Mesenchymal stem cell (in vitro differentiated cells and primary cell): ENCODE measurements around the gene RAP1B.

ENCODE experiments used
- DNase-seq: peaks from one replicate; pipeline ENCODE4 v3.0.0-alpha.2; 2013
- H2AFZ ChIP-seq: one replicate; pipeline ENCODE4 v1.6.1; 2013; ENCODE audit warnings: low read depth, mild to moderate bottlenecking, control low read depth, inconsistent platforms, low read length, moderate library complexity
- H2AK5ac ChIP-seq: 2 replicates; pipeline ENCODE4 v1.6.1; 2013; ENCODE audit warnings: low read length, moderate library complexity, mild to moderate bottlenecking, inconsistent platforms; ENCODE audit not compliant: severe bottlenecking
- H2BK120ac ChIP-seq: one replicate; pipeline ENCODE4 v1.6.1; 2013; ENCODE audit warnings: low read depth, mild to moderate bottlenecking, inconsistent platforms, low read length, moderate library complexity
- H2BK12ac ChIP-seq, 2 experiments: one replicate each; pipeline ENCODE4 v1.6.1; 2013; ENCODE audit warnings: inconsistent platforms in 2 of 2, low read length in 2 of 2, mild to moderate bottlenecking in 2 of 2, moderate library complexity in 2 of 2, control low read depth in 1 of 2
- H2BK15ac ChIP-seq: one replicate; pipeline ENCODE4 v1.6.1; 2013; ENCODE audit warnings: mild to moderate bottlenecking, low read depth, inconsistent platforms; ENCODE audit not compliant: poor library complexity, severe bottlenecking
- H2BK5ac ChIP-seq: 2 replicates; pipeline ENCODE4 v1.6.1; 2013; ENCODE audit warnings: low read depth, mild to moderate bottlenecking, low read length, control low read depth, inconsistent platforms; ENCODE audit not compliant: poor library complexity, severe bottlenecking
- H3K14ac ChIP-seq, 2 experiments: one replicate each; pipeline ENCODE4 v1.6.1; 2013; ENCODE audit warnings: inconsistent platforms in 2 of 2, low read length in 2 of 2, control low read depth in 1 of 2, mild to moderate bottlenecking in 1 of 2, moderate library complexity in 1 of 2
- H3K18ac ChIP-seq, 2 experiments: one replicate each; pipeline ENCODE4 v1.6.1; 2013; ENCODE audit warnings: inconsistent platforms in 2 of 2, low read length in 2 of 2, control low read depth in 1 of 2, low read depth in 1 of 2, mild to moderate bottlenecking in 1 of 2
- H3K23ac ChIP-seq, 2 experiments: one replicate each; pipeline ENCODE4 v1.6.1; 2013; ENCODE audit warnings: inconsistent platforms in 2 of 2, low read length in 2 of 2, mild to moderate bottlenecking in 2 of 2, moderate library complexity in 2 of 2, control low read depth in 1 of 2
- H3K27ac ChIP-seq: 2 replicates; pipeline ENCODE4 v1.5.1; 2013; ENCODE audit warnings: mild to moderate bottlenecking, moderate library complexity, low read length, control low read depth, inconsistent platforms; ENCODE audit not compliant: poor library complexity, severe bottlenecking
- H3K27me3 ChIP-seq, 2 experiments: 2 replicates each; pipeline versions ENCODE4 v1.6.1 to v1.7.0; 2013; ENCODE audit warnings: low read length in 2 of 2, mild to moderate bottlenecking in 2 of 2, moderate library complexity in 2 of 2, control low read depth in 1 of 2, inconsistent platforms in 1 of 2; ENCODE audit not compliant: control insufficient read depth in 1 of 2, insufficient read depth in 1 of 2
- H3K36me3 ChIP-seq, 2 experiments: 2 replicates each; pipeline versions ENCODE4 v1.6.1 to v1.7.0; 2013; ENCODE audit warnings: low read length in 2 of 2, control low read depth in 1 of 2, inconsistent platforms in 1 of 2, low read depth in 1 of 2, mild to moderate bottlenecking in 1 of 2; ENCODE audit not compliant: insufficient read depth in 2 of 2, control insufficient read depth in 1 of 2
- H3K4ac ChIP-seq, 2 experiments: one replicate each; pipeline ENCODE4 v1.6.1; 2013; ENCODE audit warnings: inconsistent platforms in 2 of 2, low read length in 2 of 2, mild to moderate bottlenecking in 2 of 2, moderate library complexity in 2 of 2, control low read depth in 1 of 2, low read depth in 1 of 2
- H3K4me1 ChIP-seq: 2 replicates; pipeline ENCODE4 v1.6.1; 2013; ENCODE audit warnings: low read depth, low read length, control low read depth; ENCODE audit not compliant: control insufficient read depth, insufficient read depth
- H3K4me2 ChIP-seq: 2 replicates; pipeline ENCODE4 v1.6.1; 2013; ENCODE audit warnings: low read length, mild to moderate bottlenecking, inconsistent platforms; ENCODE audit not compliant: poor library complexity, severe bottlenecking
- H3K4me3 ChIP-seq, 2 experiments: 2 replicates each; pipeline versions ENCODE4 v1.5.1 to v1.7.0; 2013; ENCODE audit warnings: low read length in 2 of 2, mild to moderate bottlenecking in 2 of 2, control low read depth in 1 of 2, low read depth in 1 of 2; ENCODE audit not compliant: insufficient read depth in 1 of 2
- H3K79me1 ChIP-seq: replicated peaks from 2 replicates; pipeline ENCODE4 v1.6.1; 2013; ENCODE audit warnings: mild to moderate bottlenecking, control low read depth, low read length, inconsistent platforms; ENCODE audit not compliant: poor library complexity, severe bottlenecking
- H3K9ac ChIP-seq: 2 replicates; pipeline ENCODE4 v1.7.0; 2013; ENCODE audit warnings: mild to moderate bottlenecking, low read length, moderate library complexity
- H3K9me3 ChIP-seq: 2 replicates; pipeline ENCODE4 v1.7.0; 2013; ENCODE audit warnings: mild to moderate bottlenecking, low read length; ENCODE audit not compliant: control insufficient read depth
- H4K8ac ChIP-seq: one replicate; pipeline ENCODE4 v1.6.1; 2013; ENCODE audit warnings: inconsistent platforms, mild to moderate bottlenecking, low read length, moderate library complexity
- H4K91ac ChIP-seq: one replicate; pipeline ENCODE4 v1.6.1; 2013; ENCODE audit warnings: mild to moderate bottlenecking, low read length, inconsistent platforms
- WGBS: methylation state at CpG from one replicate; pipeline ENCODE4 v1.1.7; 2013; ENCODE audit warnings: mixed read lengths; 5-methylcytosine and 5-hydroxymethylcytosine counted together

The RAP1B gene

DNA sequence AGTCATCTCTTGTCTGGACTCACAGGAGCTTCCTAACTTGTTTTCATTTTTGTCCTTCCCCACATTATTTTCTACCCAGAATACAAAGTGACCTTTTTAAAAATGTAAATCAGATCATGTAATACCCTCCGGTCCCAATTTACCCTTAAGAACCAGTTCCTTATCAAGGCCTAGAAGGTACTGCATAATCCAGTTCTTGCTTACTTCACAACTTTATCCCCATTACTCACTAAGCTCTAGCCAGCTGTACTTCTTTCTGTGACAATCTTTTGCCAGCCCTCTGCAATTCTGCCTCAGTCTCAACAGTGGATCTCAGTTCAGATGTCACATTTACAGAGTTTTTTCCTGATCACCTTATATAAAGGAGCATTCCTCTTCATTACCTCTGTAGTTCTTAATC is 11.6 kb downstream of the RAP1B start:
- Histone ChIP-seq H3K9ac (peak overlapping the region; percentile 14), H2AK5ac (no peak overlapping the region), H3K18ac (no peak overlapping the region), H3K9me3 (no peaks in the 10 kb centered on the region), H2BK15ac (no peak overlapping the region), H3K4me3 (no peak overlapping the region), H2BK5ac (no peak overlapping the region), H3K4me2 (no peak overlapping the region), H3K4ac (no peak overlapping the region), H3K23ac (no peak overlapping the region), H2AFZ (no peak overlapping the region), H4K91ac (no peak overlapping the region), H3K4me1 (peaks cover 11% of the 10 kb centered on the region), H2BK12ac (no peak overlapping the region), H3K27me3 (no peaks in the 10 kb centered on the region), H3K36me3 (peaks cover 5 to 18% of the 10 kb centered on the region in 2 experiments), H4K8ac (no peak overlapping the region), H3K14ac (no peak overlapping the region), H3K79me1 (no peaks in the 10 kb centered on the region), H3K27ac (no peak overlapping the region), H2BK120ac (no peak overlapping the region)
- DNase-seq: peak; percentile 34
- 96% methylated on average over 1 of the region's 1 CpG for WGBS

DNA sequence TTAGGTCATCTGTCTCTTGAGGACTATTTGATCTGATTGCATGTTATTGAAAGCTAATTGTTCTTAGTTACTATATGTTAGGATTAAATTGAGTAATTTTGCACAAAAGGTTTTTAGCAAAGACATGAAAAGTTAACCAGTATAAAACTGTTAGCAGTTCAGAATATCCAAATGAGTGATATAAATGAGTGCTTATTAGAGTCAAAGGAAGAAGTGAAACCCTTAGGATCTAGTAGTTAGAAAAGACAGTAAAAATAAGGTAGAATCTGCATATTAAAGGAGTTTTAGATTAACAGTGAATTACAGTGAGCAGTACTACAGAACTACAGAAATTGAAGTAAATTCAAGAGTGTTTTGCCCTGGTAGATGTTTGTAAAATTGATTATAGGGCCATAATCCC is 12.4 kb downstream of the RAP1B start:
- H3K27ac ChIP-seq: no peak overlapping the region
- no peak overlapping the region for H3K4ac ChIP-seq
- H4K8ac ChIP-seq: no peak overlapping the region
- no peak overlapping the region for H2AFZ ChIP-seq
- H3K27me3 ChIP-seq: no peaks in the 10 kb centered on the region
- H3K4me3 ChIP-seq: no peak overlapping the region
- no peak overlapping the region for H2BK15ac ChIP-seq
- no peak overlapping the region for H2AK5ac ChIP-seq
- H3K79me1 ChIP-seq: no peaks in the 10 kb centered on the region
- H3K23ac ChIP-seq: no peak overlapping the region
- H2BK12ac ChIP-seq: no peak overlapping the region
- peaks cover 8% of the 10 kb centered on the region for H3K4me1 ChIP-seq
- H3K18ac ChIP-seq: no peak overlapping the region
- no peak overlapping the region for H4K91ac ChIP-seq
- no peak overlapping the region for H3K4me2 ChIP-seq
- H2BK120ac ChIP-seq: no peak overlapping the region
- H3K36me3 ChIP-seq: peaks cover 9 to 26% of the 10 kb centered on the region in 2 experiments
- no peak for DNase-seq
- H3K9me3 ChIP-seq: peaks cover 6% of the 10 kb centered on the region
- peak overlapping the region; percentile 14 for H3K9ac ChIP-seq
- H3K14ac ChIP-seq: no peak overlapping the region
- H2BK5ac ChIP-seq: no peak overlapping the region

DNA sequence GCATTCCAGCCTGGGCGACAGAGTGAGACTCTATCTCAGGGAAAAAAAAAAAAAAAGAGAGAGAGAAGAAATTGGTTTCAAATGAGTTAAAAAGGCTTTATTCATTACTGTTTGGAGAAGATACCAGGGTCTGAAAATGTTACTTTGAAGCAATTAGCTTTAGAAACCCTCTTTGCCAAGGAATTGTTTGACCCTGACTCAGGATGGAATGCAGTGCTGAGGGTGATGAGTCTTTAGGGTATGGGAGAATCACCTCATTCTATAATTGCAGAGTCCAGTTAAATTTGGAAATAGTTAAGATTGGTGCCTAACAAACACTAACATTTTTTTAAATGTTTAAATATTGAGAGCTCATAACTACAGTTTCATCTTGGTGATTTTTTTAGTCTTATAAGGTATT is 13.3 kb downstream of the RAP1B start:
- H2BK15ac ChIP-seq: no peak overlapping the region
- H3K23ac ChIP-seq: no peak overlapping the region
- peaks cover 8% of the 10 kb centered on the region for H3K9me3 ChIP-seq
- peak; percentile 24 for DNase-seq
- no peaks in the 10 kb centered on the region for H3K27me3 ChIP-seq
- H3K27ac ChIP-seq: no peak overlapping the region
- H3K4me2 ChIP-seq: no peak overlapping the region
- no peak overlapping the region for H3K18ac ChIP-seq
- peaks cover 1% of the 10 kb centered on the region for H3K79me1 ChIP-seq
- H3K14ac ChIP-seq: no peak overlapping the region
- no peak overlapping the region for H4K91ac ChIP-seq
- peak overlapping the region; percentile 11 for H3K9ac ChIP-seq
- H2BK120ac ChIP-seq: no peak overlapping the region
- H2BK5ac ChIP-seq: no peak overlapping the region
- no peak overlapping the region for H2BK12ac ChIP-seq
- WGBS: 100% methylated on average over 1 of the region's 1 CpG
- H3K4me1 ChIP-seq: peaks cover 5% of the 10 kb centered on the region
- peaks cover 11 to 32% of the 10 kb centered on the region in 2 experiments for H3K36me3 ChIP-seq
- H3K4ac ChIP-seq: no peak overlapping the region
- H2AFZ ChIP-seq: no peak overlapping the region
- no peak overlapping the region for H3K4me3 ChIP-seq
- H2AK5ac ChIP-seq: no peak overlapping the region
- no peak overlapping the region for H4K8ac ChIP-seq

DNA sequence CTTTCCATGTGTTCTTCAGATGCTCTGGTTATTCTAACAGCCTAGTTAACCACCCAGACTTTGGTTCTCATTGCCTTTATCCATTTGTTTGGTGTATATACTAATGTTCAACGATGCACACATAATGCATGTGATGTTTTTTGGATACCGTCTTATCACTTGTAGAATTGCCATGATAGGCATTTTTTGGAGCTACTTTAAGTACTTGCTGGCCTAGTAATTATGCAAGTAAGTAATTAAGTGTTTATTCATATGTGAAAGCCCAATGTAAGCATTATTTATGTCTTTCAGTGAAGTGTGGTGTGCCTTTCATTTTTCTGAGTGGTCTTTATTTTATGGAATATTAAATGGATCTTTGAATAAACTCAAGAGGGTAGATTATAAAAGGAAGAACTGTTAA is 14.2 kb downstream of the RAP1B start:
- H2AK5ac ChIP-seq: no peak overlapping the region
- no peak overlapping the region for H3K14ac ChIP-seq
- H2AFZ ChIP-seq: no peak overlapping the region
- no peak overlapping the region for H4K91ac ChIP-seq
- 97% methylated on average over 2 of the region's 2 CpGs for WGBS
- H3K27ac ChIP-seq: no peak overlapping the region
- H2BK120ac ChIP-seq: no peak overlapping the region
- peaks cover 8% of the 10 kb centered on the region for H3K9me3 ChIP-seq
- no peak overlapping the region for H3K4me3 ChIP-seq
- H3K27me3 ChIP-seq: no peaks in the 10 kb centered on the region
- H3K4me2 ChIP-seq: no peak overlapping the region
- H3K4me1 ChIP-seq: peaks cover 5% of the 10 kb centered on the region
- H3K4ac ChIP-seq: no peak overlapping the region
- peaks cover 13 to 39% of the 10 kb centered on the region in 2 experiments for H3K36me3 ChIP-seq
- no peak overlapping the region for H4K8ac ChIP-seq
- no peak overlapping the region for H2BK5ac ChIP-seq
- no peak overlapping the region for H2BK12ac ChIP-seq
- no peak overlapping the region for H3K23ac ChIP-seq
- H3K79me1 ChIP-seq: peaks cover 2% of the 10 kb centered on the region
- no peak overlapping the region for H3K9ac ChIP-seq
- DNase-seq: no peak
- no peak overlapping the region for H2BK15ac ChIP-seq
- no peak overlapping the region for H3K18ac ChIP-seq
